ACC112 (cell line): ENCODE results near the gene TPRG1.

ENCODE experiments used
- H2AFZ ChIP-seq: fragments of 200-600 bp; sonication (generic); one replicate; pipeline ENCODE4 v1.6.0; 2017; ENCODE audit warnings: antibody characterized with exemption, low read length; ENCODE audit not compliant: unreplicated experiment
- H3K27ac ChIP-seq: fragments of 200-600 bp; sonication (generic); 2 replicates; pipeline ENCODE4 v1.5.1; 2014; ENCODE audit warnings: low read depth, mild to moderate bottlenecking, antibody characterized with exemption, low read length, moderate library complexity
- H3K27me3 ChIP-seq: fragments of 200-600 bp; sonication (generic); 2 replicates; pipeline ENCODE4 v1.6.1; 2014; ENCODE audit warnings: mild to moderate bottlenecking, antibody characterized with exemption, low read length, moderate library complexity, mixed read lengths; ENCODE audit not compliant: insufficient read depth
- H3K36me3 ChIP-seq: fragments of 200-600 bp; sonication (generic); 2 replicates; pipeline ENCODE4 v1.6.1; 2016; ENCODE audit warnings: mild to moderate bottlenecking, antibody characterized with exemption, low read length, moderate library complexity, mixed read lengths; ENCODE audit not compliant: insufficient read depth
- H3K4me1 ChIP-seq: fragments of 200-600 bp; sonication (generic); one replicate; pipeline ENCODE4 v1.6.1; 2016; ENCODE audit warnings: low read length, mixed read lengths; ENCODE audit not compliant: insufficient read depth, unreplicated experiment, control insufficient read depth
- H3K4me3 ChIP-seq: fragments of 200-600 bp; sonication (generic); 2 replicates; pipeline ENCODE4 v1.5.1; 2014; ENCODE audit warnings: mild to moderate bottlenecking, low read depth, low read length
- H3K79me2 ChIP-seq: fragments of 200-600 bp; sonication (generic); one replicate; pipeline ENCODE4 v1.6.0; 2016; ENCODE audit warnings: low read length; ENCODE audit not compliant: control insufficient read depth, unreplicated experiment, insufficient read depth

Gene TPRG1

DNA sequence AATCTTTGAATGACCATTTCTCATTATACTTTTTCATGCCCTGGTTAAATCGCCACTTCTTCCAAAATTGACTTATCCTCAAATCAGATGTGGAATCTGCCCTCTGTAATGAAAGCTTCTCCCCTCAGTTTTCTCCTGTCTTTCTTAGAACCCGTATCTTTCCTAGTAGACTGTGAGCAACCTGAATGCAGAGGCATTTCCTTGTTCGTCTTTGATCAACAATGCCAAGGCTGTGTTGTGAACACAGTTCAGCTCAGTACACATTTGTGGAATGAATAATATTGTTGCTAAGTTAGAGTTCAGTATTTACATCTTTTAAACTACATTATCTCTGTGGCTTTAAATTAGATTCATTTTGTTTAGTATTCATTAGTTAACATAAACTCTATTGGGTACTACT is 123.3 kb downstream of the TPRG1 start:
- H3K27me3 ChIP-seq, result no peaks in the 10 kb centered on the region
- no peaks in the 10 kb centered on the region for H3K4me1 ChIP-seq
- H2AFZ ChIP-seq, result no peak overlapping the region
- H3K79me2 ChIP-seq, result no peaks in the 10 kb centered on the region
- H3K4me3 ChIP-seq, result no peak overlapping the region
- H3K27ac ChIP-seq, result no peak overlapping the region
- H3K36me3 ChIP-seq, result no peaks in the 10 kb centered on the region

DNA sequence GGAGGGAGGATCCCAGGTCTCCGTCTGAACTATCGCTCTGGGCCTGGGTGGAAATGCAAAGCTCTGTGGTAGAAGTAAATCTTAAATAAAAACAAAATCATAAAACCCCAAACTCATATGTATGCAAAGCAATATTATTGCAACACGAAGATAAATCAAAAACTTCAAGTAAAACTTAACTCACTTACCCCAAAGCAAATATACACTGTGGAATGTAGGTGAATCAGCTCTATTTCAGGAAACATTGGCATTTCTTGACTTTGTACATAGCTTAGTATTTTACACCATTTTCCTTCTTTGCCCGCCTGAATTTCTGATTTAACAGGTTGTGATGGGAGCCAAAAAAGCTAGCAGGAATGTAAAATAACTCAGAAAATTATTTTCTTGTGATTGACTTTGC is 126.2 kb downstream of the TPRG1 start:
- Histone ChIP-seq H2AFZ (no peak overlapping the region), H3K79me2 (no peaks in the 10 kb centered on the region), H3K36me3 (no peaks in the 10 kb centered on the region), H3K4me1 (no peaks in the 10 kb centered on the region), H3K27me3 (no peaks in the 10 kb centered on the region), H3K4me3 (no peak overlapping the region), H3K27ac (no peak overlapping the region)

DNA sequence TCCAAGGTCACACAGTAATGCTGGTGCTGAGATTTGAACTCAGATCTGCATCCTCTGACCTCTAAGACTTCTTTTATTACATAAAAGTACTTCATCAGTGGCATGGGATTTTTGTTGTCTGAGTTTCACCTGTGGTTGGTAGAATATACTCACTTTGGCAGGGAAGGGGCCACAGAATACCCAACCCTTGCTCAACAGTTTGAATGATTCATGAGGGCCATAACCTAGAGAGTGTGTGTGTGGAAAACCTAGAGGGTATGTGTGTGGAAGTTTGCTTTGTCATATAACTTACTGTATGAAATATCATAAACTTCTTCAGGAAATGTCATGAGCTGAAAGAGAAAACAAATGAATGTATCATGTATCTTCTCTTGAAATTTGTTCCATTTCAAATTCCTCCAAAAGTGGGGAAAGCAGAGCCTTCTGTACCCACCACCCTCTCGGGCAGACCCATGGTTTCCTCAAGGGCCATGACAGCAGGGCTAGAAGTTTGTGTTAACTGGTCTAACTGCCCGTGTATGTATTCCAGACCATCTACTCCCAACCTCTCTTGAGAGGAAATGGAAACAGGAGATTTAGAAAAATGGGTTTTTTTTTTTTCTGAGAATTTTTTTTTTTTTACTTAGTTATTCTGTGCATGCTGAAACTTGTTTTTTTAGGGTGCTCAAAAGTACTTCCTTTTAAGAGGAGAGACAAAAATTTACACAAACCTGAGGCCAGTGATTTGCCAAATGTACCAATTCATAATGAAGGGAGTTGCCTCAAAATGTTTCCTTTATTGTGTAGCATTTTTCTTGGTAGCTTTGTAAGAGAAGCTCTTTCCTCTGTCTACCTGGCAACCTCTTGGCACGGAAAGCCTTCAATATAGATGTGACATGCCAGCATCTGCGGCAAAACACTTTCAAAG is 127.0 kb downstream of the TPRG1 start:
- Histone ChIP-seq H3K4me1 (no peaks in the 10 kb centered on the region), H2AFZ (no peak overlapping the region), H3K27ac (no peak overlapping the region), H3K4me3 (no peak overlapping the region), H3K36me3 (no peaks in the 10 kb centered on the region), H3K27me3 (no peaks in the 10 kb centered on the region), H3K79me2 (no peaks in the 10 kb centered on the region)

DNA sequence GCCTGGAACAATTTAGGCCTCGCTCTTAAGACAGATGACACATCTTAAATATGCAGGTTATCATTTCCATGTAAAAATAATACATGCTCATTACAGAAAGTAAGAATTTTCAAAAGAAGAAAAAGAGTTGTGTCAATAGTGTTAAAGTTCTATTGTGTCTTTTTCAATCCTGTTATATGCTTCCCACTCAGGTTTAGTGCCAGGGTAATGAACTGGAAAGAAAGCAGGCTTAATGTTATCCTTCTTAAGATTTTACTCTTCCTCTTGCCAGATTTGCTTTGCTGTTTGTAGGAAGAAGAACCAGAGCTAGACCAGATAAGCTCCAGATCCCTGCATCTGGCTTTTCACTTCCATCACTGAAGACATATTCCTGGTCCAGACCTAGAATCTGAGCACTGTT is 128.6 kb downstream of the TPRG1 start:
- Histone ChIP-seq H3K79me2 (no peaks in the 10 kb centered on the region), H2AFZ (no peak overlapping the region), H3K36me3 (no peaks in the 10 kb centered on the region), H3K27me3 (no peaks in the 10 kb centered on the region), H3K4me3 (no peak overlapping the region), H3K4me1 (no peaks in the 10 kb centered on the region), H3K27ac (no peak overlapping the region)

DNA sequence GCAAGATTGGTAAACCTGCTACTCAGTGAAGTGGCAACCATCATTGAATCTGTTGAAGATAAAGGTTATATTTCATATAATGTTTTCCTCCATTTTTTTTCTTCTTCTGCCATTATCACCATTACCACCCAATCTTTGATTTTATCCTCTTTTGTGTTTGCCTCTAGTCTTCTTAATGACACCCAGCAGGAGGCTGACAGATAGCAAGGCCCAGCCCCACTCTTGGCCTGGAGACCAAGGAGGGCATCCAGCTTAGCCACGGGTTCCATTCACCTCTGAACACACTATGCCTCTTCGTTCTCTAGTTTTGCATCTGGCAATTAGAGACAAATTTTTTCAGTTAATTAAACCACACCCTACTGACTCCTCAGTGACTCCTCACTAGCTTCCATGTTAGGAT is 129.7 kb downstream of the TPRG1 start:
- Histone ChIP-seq H3K4me3 (no peak overlapping the region), H3K4me1 (no peaks in the 10 kb centered on the region), H3K79me2 (no peaks in the 10 kb centered on the region), H3K27ac (no peak overlapping the region), H3K36me3 (no peaks in the 10 kb centered on the region), H2AFZ (no peak overlapping the region), H3K27me3 (no peaks in the 10 kb centered on the region)

DNA sequence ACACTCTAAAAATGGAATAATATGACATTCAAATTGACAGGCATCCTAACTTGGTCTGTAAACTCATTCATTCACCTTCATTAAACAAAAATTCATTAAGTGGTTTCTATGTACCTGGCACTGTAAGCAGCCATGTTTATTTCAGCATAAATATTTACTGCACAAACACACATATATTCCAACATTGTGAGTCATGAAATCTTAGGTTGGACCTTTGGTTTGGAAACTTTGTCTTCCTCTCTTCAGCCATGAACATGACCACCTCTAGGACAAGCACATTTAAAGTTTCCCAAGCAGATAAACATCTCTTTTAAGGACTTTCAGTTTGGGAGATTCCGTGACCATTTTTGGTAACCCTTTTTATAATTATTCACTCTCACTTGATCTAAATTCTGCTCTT is 131.8 kb downstream of the TPRG1 start:
- H3K27ac ChIP-seq, result no peak overlapping the region
- H3K4me3 ChIP-seq, result no peak overlapping the region
- H3K79me2 ChIP-seq, result no peaks in the 10 kb centered on the region
- no peaks in the 10 kb centered on the region for H3K36me3 ChIP-seq
- no peak overlapping the region for H2AFZ ChIP-seq
- H3K27me3 ChIP-seq, result no peaks in the 10 kb centered on the region
- H3K4me1 ChIP-seq, result no peaks in the 10 kb centered on the region

DNA sequence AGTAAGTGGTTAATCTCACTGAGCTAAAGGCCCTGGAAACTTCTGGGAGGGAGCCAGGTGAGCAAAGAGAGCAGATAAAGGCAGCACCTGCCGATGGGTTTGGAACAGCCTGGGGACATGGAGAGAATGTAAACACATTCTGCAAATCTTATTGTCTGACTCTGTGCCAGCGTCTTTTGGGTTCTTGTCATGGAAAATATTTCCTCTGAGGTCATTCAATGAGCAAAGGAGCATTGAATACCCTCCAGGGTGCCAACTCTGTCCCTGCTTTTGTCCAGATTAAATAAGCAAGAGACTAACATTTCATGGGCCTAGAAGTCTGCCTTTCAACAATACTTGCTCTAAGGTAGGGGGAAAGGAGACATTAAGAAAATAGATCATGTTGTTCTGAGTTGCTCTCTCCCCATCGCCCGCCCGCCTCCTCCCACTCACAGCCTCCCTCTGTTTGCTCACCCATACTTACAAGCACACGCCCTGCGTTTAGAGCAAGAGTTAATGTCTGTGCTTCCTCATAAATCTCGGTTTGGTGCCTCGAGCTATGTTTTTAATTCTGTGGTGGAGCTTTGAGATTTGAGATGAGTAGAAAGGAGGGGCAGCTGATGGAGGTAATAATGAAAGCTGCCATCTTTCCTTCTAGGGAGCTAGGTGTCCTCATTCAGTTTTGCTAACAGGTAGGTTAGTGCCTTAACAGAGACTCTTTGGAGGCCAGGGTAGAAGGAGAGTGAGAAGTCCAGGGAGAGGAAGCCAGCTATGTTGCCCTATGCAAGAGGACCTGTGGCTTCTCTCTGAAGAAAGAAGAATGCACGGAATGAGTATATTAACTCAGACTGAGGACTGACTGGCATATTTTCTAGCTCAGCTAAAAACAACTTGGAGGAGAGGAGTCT is 132.9 kb downstream of the TPRG1 start:
- H3K27me3 ChIP-seq, result no peaks in the 10 kb centered on the region
- H3K27ac ChIP-seq, result no peak overlapping the region
- no peak overlapping the region for H3K4me3 ChIP-seq
- H3K36me3 ChIP-seq, result no peaks in the 10 kb centered on the region
- no peaks in the 10 kb centered on the region for H3K79me2 ChIP-seq
- no peak overlapping the region for H2AFZ ChIP-seq
- no peaks in the 10 kb centered on the region for H3K4me1 ChIP-seq

DNA sequence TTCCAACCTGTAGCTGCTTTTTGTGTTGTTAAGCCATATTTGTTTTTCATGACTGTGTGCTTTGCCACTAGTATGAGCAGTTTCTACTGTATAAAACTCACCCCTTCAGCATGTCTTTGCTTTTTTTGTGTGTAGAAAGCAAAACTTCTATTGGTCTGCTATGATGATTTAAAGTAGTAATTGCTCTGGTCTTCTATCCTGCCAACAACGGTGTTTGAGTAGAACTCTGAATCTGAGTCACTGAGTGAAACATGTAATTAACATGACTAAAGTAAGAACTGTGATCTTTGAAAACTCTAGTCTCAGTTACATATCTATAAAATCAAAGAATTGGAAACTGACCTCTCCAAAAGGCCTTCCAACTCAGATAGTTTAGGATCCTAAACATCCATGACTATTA is 133.6 kb downstream of the TPRG1 start:
- Histone ChIP-seq H2AFZ (no peak overlapping the region), H3K79me2 (no peaks in the 10 kb centered on the region), H3K27me3 (no peaks in the 10 kb centered on the region), H3K4me1 (no peaks in the 10 kb centered on the region), H3K36me3 (no peaks in the 10 kb centered on the region), H3K27ac (no peak overlapping the region), H3K4me3 (no peak overlapping the region)

DNA sequence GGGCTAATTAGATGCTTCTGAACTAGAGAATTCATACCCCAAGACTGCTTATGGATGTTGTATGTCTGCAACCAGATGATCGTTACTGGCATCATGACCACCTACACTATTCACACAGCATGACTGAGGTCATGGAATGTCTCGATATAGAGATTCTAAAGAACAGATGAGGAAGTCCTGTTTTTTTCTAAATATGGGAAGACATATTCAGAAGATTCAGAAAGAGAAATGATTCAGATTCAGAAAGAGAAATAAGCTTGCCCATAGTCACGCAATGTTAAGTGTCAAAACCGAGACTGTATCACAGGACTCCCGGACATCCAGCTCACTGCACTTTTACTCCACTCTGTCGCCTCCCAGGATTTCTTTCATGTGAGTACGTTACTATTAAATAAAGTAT is 136.2 kb downstream of the TPRG1 start:
- Histone ChIP-seq H3K79me2 (no peaks in the 10 kb centered on the region), H3K27me3 (no peaks in the 10 kb centered on the region), H3K36me3 (no peaks in the 10 kb centered on the region), H3K4me1 (no peaks in the 10 kb centered on the region), H2AFZ (no peak overlapping the region), H3K4me3 (no peak overlapping the region), H3K27ac (no peak overlapping the region)

DNA sequence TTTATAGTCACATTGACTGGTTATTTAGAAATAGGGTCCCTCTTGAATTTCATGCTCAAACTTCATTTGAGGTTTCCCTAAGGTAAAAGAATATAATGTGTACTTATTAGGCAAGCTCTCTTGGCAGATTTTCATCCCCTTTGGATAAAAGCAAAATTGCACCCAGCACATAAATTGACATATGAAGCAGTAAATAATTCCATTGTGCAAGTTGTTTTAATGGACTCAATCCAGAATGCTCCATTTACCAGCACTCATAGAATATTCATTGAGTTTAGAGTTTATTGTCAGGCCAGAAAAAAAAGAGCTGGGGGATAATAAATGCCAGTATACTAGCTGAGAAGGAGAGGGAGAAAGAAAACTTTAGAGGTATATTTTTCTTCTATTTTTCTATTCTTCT is 136.8 kb downstream of the TPRG1 start:
- H3K79me2 ChIP-seq, result no peaks in the 10 kb centered on the region
- no peak overlapping the region for H2AFZ ChIP-seq
- no peaks in the 10 kb centered on the region for H3K27me3 ChIP-seq
- no peak overlapping the region for H3K4me3 ChIP-seq
- H3K36me3 ChIP-seq, result no peaks in the 10 kb centered on the region
- no peaks in the 10 kb centered on the region for H3K4me1 ChIP-seq
- H3K27ac ChIP-seq, result no peak overlapping the region
